Mesodermal cell (in vitro differentiated cells): ENCODE data around the gene SIN3B.

Source experiments
- H3K27ac ChIP-seq: 2 replicates; pipeline ENCODE4 v1.7.0; 2013; ENCODE audit warnings: mild to moderate bottlenecking, low read depth, low read length, moderate library complexity; ENCODE audit not compliant: severe bottlenecking
- H3K36me3 ChIP-seq: 2 replicates; pipeline ENCODE4 v1.7.1; 2013; ENCODE audit warnings: mild to moderate bottlenecking, low read length, moderate library complexity; ENCODE audit not compliant: control insufficient read depth, insufficient read depth
- H3K4me1 ChIP-seq: one replicate; pipeline ENCODE4 v1.7.1; 2013; ENCODE audit warnings: mild to moderate bottlenecking, low read length; ENCODE audit not compliant: insufficient read depth, control insufficient read depth, poor library complexity, severe bottlenecking
- H3K4me3 ChIP-seq: 2 replicates; pipeline ENCODE4 v1.7.0; 2013; ENCODE audit warnings: low read length, control low read depth, mild to moderate bottlenecking; ENCODE audit not compliant: insufficient read depth, poor library complexity, severe bottlenecking; ENCODE audit errors: extremely low read depth
- H3K9me3 ChIP-seq: 2 replicates; pipeline ENCODE4 v1.7.1; 2013; ENCODE audit warnings: mild to moderate bottlenecking, low read length, moderate library complexity; ENCODE audit not compliant: control insufficient read depth
- WGBS, 2 experiments: methylation state at CpG; one replicate each; pipeline ENCODE4 v1.1.5; 2013; ENCODE audit warnings: missing lambda C conversion rate in 2 of 2; ENCODE audit not compliant: insufficient coverage in 2 of 2; 5-methylcytosine and 5-hydroxymethylcytosine counted together

Gene SIN3B

GRCh38 chr19:16912780-16913179, 83.6 kb downstream of the SIN3B start:
- no peaks in the 10 kb centered on the region for H3K36me3 ChIP-seq
- no peaks in the 10 kb centered on the region for H3K4me1 ChIP-seq
- H3K27ac ChIP-seq: no peak overlapping the region
- WGBS, 2 experiments: 59 to 84% methylated on average over 2 to 3 of the region's 4 CpGs
- peaks cover 16% of the 10 kb centered on the region for H3K9me3 ChIP-seq
- no peak overlapping the region for H3K4me3 ChIP-seq

GRCh38 chr19:16914421-16914820, 85.2 kb downstream of the SIN3B start:
- Histone ChIP-seq H3K4me1 (no peaks in the 10 kb centered on the region), H3K27ac (no peak overlapping the region), H3K9me3 (peaks cover 16% of the 10 kb centered on the region), H3K36me3 (no peaks in the 10 kb centered on the region), H3K4me3 (no peak overlapping the region)
- 90 to 98% methylated on average over 8 to 9 of the region's 11 CpGs for WGBS, 2 experiments

- 61 to 71% methylated on average over 3 of the region's 3 CpGs for WGBS, 2 experiments
- H3K9me3 ChIP-seq: peaks cover 16% of the 10 kb centered on the region
- H3K4me1 ChIP-seq: no peaks in the 10 kb centered on the region
- no peak overlapping the region for H3K4me3 ChIP-seq
- H3K36me3 ChIP-seq: no peaks in the 10 kb centered on the region
- no peak overlapping the region for H3K27ac ChIP-seq
These were observed 85.9 kb downstream of the SIN3B start for GRCh38 chr19:16915135-16915534.

- no peak overlapping the region for H3K4me3 ChIP-seq
- no peaks in the 10 kb centered on the region for H3K4me1 ChIP-seq
- 47 to 61% methylated on average over 2 to 3 of the region's 3 CpGs for WGBS, 2 experiments
- no peak overlapping the region for H3K27ac ChIP-seq
- H3K36me3 ChIP-seq: no peaks in the 10 kb centered on the region
- peaks cover 16% of the 10 kb centered on the region for H3K9me3 ChIP-seq
These were observed 86.5 kb downstream of the SIN3B start for GRCh38 chr19:16915734-16916133.

- H3K4me3 ChIP-seq: no peak overlapping the region
- 65 to 68% methylated on average over 5 of the region's 7 CpGs for WGBS, 2 experiments
- no peaks in the 10 kb centered on the region for H3K4me1 ChIP-seq
- H3K9me3 ChIP-seq: peaks cover 12% of the 10 kb centered on the region
- H3K36me3 ChIP-seq: no peaks in the 10 kb centered on the region
- no peak overlapping the region for H3K27ac ChIP-seq
These were observed 88.2 kb downstream of the SIN3B start for GRCh38 chr19:16917401-16917800.

- 96 to 100% methylated on average over 2 to 3 of the region's 4 CpGs for WGBS, 2 experiments
- H3K36me3 ChIP-seq: no peaks in the 10 kb centered on the region
- no peaks in the 10 kb centered on the region for H3K4me1 ChIP-seq
- H3K9me3 ChIP-seq: no peaks in the 10 kb centered on the region
- no peak overlapping the region for H3K4me3 ChIP-seq
- H3K27ac ChIP-seq: no peak overlapping the region
These were observed 90.3 kb downstream of the SIN3B start for GRCh38 chr19:16919496-16919895.

- no peaks in the 10 kb centered on the region for H3K4me1 ChIP-seq
- H3K36me3 ChIP-seq: no peaks in the 10 kb centered on the region
- H3K9me3 ChIP-seq: peaks cover 4% of the 10 kb centered on the region
- WGBS, 2 experiments: 69 to 86% methylated on average over 9 of the region's 12 CpGs
- no peak overlapping the region for H3K27ac ChIP-seq
- H3K4me3 ChIP-seq: no peak overlapping the region
These were observed 91.8 kb downstream of the SIN3B start for GRCh38 chr19:16920816-16921529.

- H3K4me3 ChIP-seq: no peak overlapping the region
- no peak overlapping the region for H3K27ac ChIP-seq
- 95% methylated on average over 15 to 21 of the region's 21 CpGs for WGBS, 2 experiments
- no peaks in the 10 kb centered on the region for H3K36me3 ChIP-seq
- no peaks in the 10 kb centered on the region for H3K4me1 ChIP-seq
- peaks cover 4% of the 10 kb centered on the region for H3K9me3 ChIP-seq
These were observed 92.8 kb downstream of the SIN3B start for GRCh38 chr19:16921766-16922591.

GRCh38 chr19:16922592-16922934, 93.4 kb downstream of the SIN3B start:
- 78 to 100% methylated on average over 1 of the region's 1 CpG for WGBS, 2 experiments
- Histone ChIP-seq H3K36me3 (no peaks in the 10 kb centered on the region), H3K9me3 (peaks cover 4% of the 10 kb centered on the region), H3K4me1 (no peaks in the 10 kb centered on the region), H3K27ac (no peak overlapping the region), H3K4me3 (no peak overlapping the region)

- Histone ChIP-seq H3K27ac (no peak overlapping the region), H3K36me3 (no peaks in the 10 kb centered on the region), H3K4me1 (no peaks in the 10 kb centered on the region), H3K4me3 (no peak overlapping the region), H3K9me3 (peaks cover 4% of the 10 kb centered on the region)
- WGBS, 2 experiments: 89 to 91% methylated on average over 11 to 13 of the region's 13 CpGs
These were observed 93.8 kb downstream of the SIN3B start for GRCh38 chr19:16922949-16923348.

- WGBS, 2 experiments: 87 to 95% methylated on average over 13 of the region's 13 CpGs
- Histone ChIP-seq H3K9me3 (peaks cover 4% of the 10 kb centered on the region), H3K4me3 (no peak overlapping the region), H3K4me1 (no peaks in the 10 kb centered on the region), H3K36me3 (no peaks in the 10 kb centered on the region), H3K27ac (no peak overlapping the region)
These were observed 98.7 kb downstream of the SIN3B start for GRCh38 chr19:16927883-16928282.
